ENCODE results near the gene APOM.

Gene APOM

DNA sequence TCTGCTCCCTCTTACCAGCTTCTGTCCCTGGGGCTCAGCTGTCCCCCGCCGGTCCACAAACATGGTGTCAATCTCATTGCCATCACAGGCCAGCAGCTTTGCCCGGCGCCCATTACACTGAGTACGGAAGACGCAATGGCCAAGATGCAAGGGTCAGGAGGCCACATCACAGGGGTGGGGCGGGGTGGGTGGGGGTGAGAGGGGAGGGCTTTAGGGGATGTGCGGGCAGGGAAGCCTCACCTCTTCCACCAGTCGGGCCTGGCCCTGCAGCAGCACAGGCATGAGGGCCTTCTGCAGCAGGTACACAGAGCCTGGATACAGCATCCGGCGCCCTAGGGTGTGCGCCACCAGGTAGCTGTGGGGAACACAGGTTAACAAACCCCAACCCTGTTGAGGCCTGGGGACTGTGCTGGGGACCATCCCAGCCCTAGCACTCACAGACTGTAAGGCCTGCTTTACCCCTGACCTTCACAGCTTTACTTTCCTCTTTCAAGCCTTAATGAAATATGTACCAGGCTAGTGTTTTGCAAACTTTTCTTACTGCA is 35.9 kb downstream of the APOM start:
- no peak overlapping the region for H3K4me2 ChIP-seq (ENCODE audit: low read length)
- peaks cover 15% of the 10 kb centered on the region for H3K4me1 ChIP-seq (ENCODE audit: control insufficient read depth, low read length)
- no peaks in the 10 kb centered on the region for H4K20me1 ChIP-seq (ENCODE audit: control insufficient read depth, insufficient read depth, low read depth, low read length)
- TF ChIP-seq, protein P1, sequence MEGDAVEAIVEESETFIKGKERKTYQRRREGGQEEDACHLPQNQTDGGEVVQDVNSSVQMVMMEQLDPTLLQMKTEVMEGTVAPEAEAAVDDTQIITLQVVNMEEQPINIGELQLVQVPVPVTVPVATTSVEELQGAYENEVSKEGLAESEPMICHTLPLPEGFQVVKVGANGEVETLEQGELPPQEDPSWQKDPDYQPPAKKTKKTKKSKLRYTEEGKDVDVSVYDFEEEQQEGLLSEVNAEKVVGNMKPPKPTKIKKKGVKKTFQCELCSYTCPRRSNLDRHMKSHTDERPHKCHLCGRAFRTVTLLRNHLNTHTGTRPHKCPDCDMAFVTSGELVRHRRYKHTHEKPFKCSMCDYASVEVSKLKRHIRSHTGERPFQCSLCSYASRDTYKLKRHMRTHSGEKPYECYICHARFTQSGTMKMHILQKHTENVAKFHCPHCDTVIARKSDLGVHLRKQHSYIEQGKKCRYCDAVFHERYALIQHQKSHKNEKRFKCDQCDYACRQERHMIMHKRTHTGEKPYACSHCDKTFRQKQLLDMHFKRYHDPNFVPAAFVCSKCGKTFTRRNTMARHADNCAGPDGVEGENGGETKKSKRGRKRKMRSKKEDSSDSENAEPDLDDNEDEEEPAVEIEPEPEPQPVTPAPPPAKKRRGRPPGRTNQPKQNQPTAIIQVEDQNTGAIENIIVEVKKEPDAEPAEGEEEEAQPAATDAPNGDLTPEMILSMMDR (IDR thresholded peaks at IDR 0.05; ENCODE audit: low read depth, low read length, poor library complexity, severe bottlenecking) = no peak
- H3K36me3 ChIP-seq (ENCODE audit: control insufficient read depth, low read length) = peaks cover 60% of the 10 kb centered on the region
- no peaks in the 10 kb centered on the region for H3K9me2 ChIP-seq (replicated peaks; ENCODE audit: control insufficient read depth, low read length)
- H3K27me3 ChIP-seq (ENCODE audit: control insufficient read depth, low read length) = no peaks in the 10 kb centered on the region
- H3K9me3 ChIP-seq (ENCODE audit: control insufficient read depth, insufficient read depth, low read length) = no peaks in the 10 kb centered on the region
- H3K79me2 ChIP-seq (ENCODE audit: control insufficient read depth, low read length) = no peaks in the 10 kb centered on the region
- no peaks in the 10 kb centered on the region; the same call in 1 of the 2 replicates for H3F3A ChIP-seq (ENCODE audit: control insufficient read depth, insufficient read depth)
- H3K27ac ChIP-seq (ENCODE audit: low read depth, low read length) = no peak overlapping the region
- no peak overlapping the region for H3K4me3 ChIP-seq (ENCODE audit: low read length)

DNA sequence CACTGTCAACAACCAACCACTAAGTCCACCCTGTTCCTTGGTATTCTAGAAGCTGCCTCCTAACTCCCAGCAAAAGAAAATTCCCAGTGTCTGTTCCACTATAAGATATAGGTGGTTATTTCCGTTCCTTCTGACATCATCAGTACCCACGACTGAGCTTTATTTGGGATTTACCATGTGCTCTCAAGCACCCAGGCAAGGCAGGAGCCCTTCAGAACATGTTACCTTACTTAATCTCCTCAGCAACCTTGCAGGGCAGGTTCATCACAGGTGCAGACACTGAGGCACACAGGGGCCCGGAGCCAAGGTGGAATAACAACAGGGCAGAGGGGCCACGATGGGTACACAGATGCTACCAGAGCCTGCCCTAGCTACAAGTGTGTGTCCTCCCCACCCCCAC is 36.7 kb downstream of the APOM start:
- Histone ChIP-seq H3K79me2 (ENCODE audit: control insufficient read depth, low read length) (no peaks in the 10 kb centered on the region), H3K27me3 (ENCODE audit: control insufficient read depth, low read length) (no peaks in the 10 kb centered on the region), H3K36me3 (ENCODE audit: control insufficient read depth, low read length) (peaks cover 62% of the 10 kb centered on the region), H3K27ac (ENCODE audit: low read depth, low read length) (no peak overlapping the region), H3K4me2 (ENCODE audit: low read length) (no peak overlapping the region), H3K4me3 (ENCODE audit: low read length) (no peak overlapping the region), H3K9me2 (replicated peaks; ENCODE audit: control insufficient read depth, low read length) (no peaks in the 10 kb centered on the region), H3K4me1 (ENCODE audit: control insufficient read depth, low read length) (peaks cover 15% of the 10 kb centered on the region), H4K20me1 (ENCODE audit: control insufficient read depth, insufficient read depth, low read depth, low read length) (no peaks in the 10 kb centered on the region), H3K9me3 (ENCODE audit: control insufficient read depth, insufficient read depth, low read length) (no peaks in the 10 kb centered on the region), H3F3A (ENCODE audit: control insufficient read depth, insufficient read depth) (no peaks in the 10 kb centered on the region)
- TF ChIP-seq, protein P1 (IDR thresholded peaks at IDR 0.05; ENCODE audit: low read depth, low read length, poor library complexity, severe bottlenecking) = no peak
- no peak for TF ChIP-seq EZH2phosphoT487 (IDR thresholded peaks at IDR 0.05; ENCODE audit: borderline replicate concordance, low read length)

DNA sequence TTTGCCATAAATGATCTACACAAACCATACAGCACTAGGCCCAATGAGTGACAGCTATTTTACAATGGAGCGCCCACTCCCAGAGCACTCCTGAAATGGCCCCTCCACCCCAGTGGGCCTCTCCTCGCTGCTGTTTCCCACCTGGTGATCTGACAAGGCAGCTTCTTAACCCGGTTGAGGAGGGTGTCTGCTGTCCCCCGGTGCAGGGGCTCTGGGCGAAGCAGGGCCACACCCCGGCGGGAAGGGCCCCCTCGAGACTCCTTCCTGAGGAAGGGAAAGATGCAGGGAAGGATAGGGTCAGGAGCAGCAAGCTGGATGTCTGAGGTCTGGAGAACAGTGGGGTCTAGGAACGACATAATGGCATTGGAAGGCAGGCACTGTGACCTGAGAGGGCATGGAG is 37.2 kb downstream of the APOM start:
- peaks cover 62% of the 10 kb centered on the region for H3K36me3 ChIP-seq (ENCODE audit: control insufficient read depth, low read length)
- TF ChIP-seq, protein P1 (IDR thresholded peaks at IDR 0.05; ENCODE audit: low read depth, low read length, poor library complexity, severe bottlenecking) = no peak
- no peak for TF ChIP-seq EZH2phosphoT487 (IDR thresholded peaks at IDR 0.05; ENCODE audit: borderline replicate concordance, low read length)
- H3K27ac ChIP-seq (ENCODE audit: low read depth, low read length) = no peak overlapping the region

More for the DNA sequence above, 37.2 kb downstream of the APOM start:
- H3K4me1 ChIP-seq (ENCODE audit: control insufficient read depth, low read length) = peaks cover 15% of the 10 kb centered on the region
- peaks cover 4% of the 10 kb centered on the region for H3F3A ChIP-seq (ENCODE audit: control insufficient read depth, insufficient read depth)
- no peaks in the 10 kb centered on the region for H3K79me2 ChIP-seq (ENCODE audit: control insufficient read depth, low read length)
- H4K20me1 ChIP-seq (ENCODE audit: control insufficient read depth, insufficient read depth, low read depth, low read length) = no peaks in the 10 kb centered on the region
- no peak overlapping the region for H3K4me2 ChIP-seq (ENCODE audit: low read length)
- no peaks in the 10 kb centered on the region for H3K9me2 ChIP-seq (replicated peaks; ENCODE audit: control insufficient read depth, low read length)
- no peak overlapping the region for H3K4me3 ChIP-seq (ENCODE audit: low read length)
- H3K27me3 ChIP-seq (ENCODE audit: control insufficient read depth, low read length) = no peaks in the 10 kb centered on the region
- no peaks in the 10 kb centered on the region for H3K9me3 ChIP-seq (ENCODE audit: control insufficient read depth, insufficient read depth, low read length)

Measured in DOHH2 (cell line).